H1 (cell line): ENCODE data around the gene VSX2.

Experiments
- JUND ChIP-seq: IDR thresholded peaks from 2 replicates; pipeline ENCODE4 v1.6.1; 2011; ENCODE audit warnings: mild to moderate bottlenecking, improper control_type of control experiment, low read length
- POLR2A ChIP-seq, 2 experiments: IDR thresholded peaks; 1 replicate in 1 of 2; 2 replicates in 1 of 2; pipeline ENCODE4 v1.6.1; 2011; ENCODE audit warnings: low read depth in 2 of 2, low read length in 2 of 2, mild to moderate bottlenecking in 2 of 2; ENCODE audit errors: control extremely low read depth in 1 of 2
- RNF2 ChIP-seq: fragments of 200-900, 300-1000 bp; sonication (generic); IDR thresholded peaks from 2 replicates; pipeline ENCODE4 v1.7.1; 2016; ENCODE audit warnings: borderline replicate concordance, low read depth, mild to moderate bottlenecking, antibody characterized with exemption, low read length; ENCODE audit not compliant: poor library complexity, severe bottlenecking; ENCODE audit errors: missing control alignments
- TEAD4 ChIP-seq: IDR thresholded peaks from 2 replicates; pipeline ENCODE4 v1.6.1; 2012; ENCODE audit warnings: low read depth, low read length, inconsistent platforms, mixed read lengths
- TF ChIP-seq, protein P1 (sequence below), 3 experiments: IDR thresholded peaks; 1 replicate in 2 of 3; 2 replicates in 1 of 3; pipeline versions ENCODE4 v1.5.1 to v1.6.1; 2011; ENCODE audit warnings: low read length in 3 of 3, mild to moderate bottlenecking in 3 of 3, inconsistent platforms in 2 of 3, low read depth in 1 of 3, moderate library complexity in 1 of 3; ENCODE audit not compliant: insufficient read depth in 1 of 3; ENCODE audit errors: control extremely low read depth in 1 of 3

DNA sequence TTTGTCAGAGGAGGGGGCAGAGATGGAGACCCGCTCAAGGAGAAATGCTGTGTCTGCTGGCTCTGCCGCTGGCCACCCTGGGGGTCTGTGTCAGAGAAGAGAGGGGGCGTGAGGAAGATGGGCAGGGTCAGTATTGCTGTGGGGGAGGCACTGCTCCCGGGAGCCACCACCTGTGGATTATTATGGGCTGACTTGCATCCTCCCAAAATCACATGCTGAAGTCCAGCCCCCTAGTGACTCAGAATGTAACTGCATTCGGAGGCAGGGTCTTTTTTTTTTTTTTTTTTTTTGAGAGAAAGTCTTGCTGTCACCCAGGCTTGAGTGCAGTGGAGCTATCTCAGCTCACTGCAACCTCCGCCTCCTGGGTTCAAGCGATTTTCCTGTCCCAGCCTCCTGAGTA, 51.2 kb downstream of the VSX2 start:
- TF ChIP-seq, protein P1, sequence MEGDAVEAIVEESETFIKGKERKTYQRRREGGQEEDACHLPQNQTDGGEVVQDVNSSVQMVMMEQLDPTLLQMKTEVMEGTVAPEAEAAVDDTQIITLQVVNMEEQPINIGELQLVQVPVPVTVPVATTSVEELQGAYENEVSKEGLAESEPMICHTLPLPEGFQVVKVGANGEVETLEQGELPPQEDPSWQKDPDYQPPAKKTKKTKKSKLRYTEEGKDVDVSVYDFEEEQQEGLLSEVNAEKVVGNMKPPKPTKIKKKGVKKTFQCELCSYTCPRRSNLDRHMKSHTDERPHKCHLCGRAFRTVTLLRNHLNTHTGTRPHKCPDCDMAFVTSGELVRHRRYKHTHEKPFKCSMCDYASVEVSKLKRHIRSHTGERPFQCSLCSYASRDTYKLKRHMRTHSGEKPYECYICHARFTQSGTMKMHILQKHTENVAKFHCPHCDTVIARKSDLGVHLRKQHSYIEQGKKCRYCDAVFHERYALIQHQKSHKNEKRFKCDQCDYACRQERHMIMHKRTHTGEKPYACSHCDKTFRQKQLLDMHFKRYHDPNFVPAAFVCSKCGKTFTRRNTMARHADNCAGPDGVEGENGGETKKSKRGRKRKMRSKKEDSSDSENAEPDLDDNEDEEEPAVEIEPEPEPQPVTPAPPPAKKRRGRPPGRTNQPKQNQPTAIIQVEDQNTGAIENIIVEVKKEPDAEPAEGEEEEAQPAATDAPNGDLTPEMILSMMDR (IDR thresholded peaks at IDR 0.05; ENCODE audit: control extremely low read depth in 1 of 3, insufficient read depth in 1 of 3, low read depth in 1 of 3, low read length in 3 of 3) = peak; percentile 32 to 55 (median 52)
- TF ChIP-seq RNF2 = no peak
- TF ChIP-seq TEAD4 = no peak
- TF ChIP-seq POLR2A (IDR thresholded peaks at IDR 0.05; ENCODE audit: control extremely low read depth in 1 of 2, low read depth in 2 of 2, low read length in 2 of 2) = no peak
- TF ChIP-seq JUND = no peak
